Gastrocnemius medialis (tissue), 4 donors: Measurements from ENCODE around the gene PIP4K2A. TPM values are rescaled to one million over a fixed set of nuclear protein-coding genes. Genes with fewer than 3 reads are reported as not detected.

Source experiments
- ATAC-seq, 2 donors: fragments of 150-250 bp; one replicate each; pipeline ENCODE4 v1.9.1; 2016
- DNase-seq, 2 donors: peaks; one replicate each; pipeline ENCODE4 v3.0.0-alpha.2; 2019
- H3K27ac ChIP-seq, 4 donors: fragments of 200-600 bp; sonication (generic); 1 replicate in 1 of 4; 2 replicates in 3 of 4; pipeline ENCODE4 v1.5.1; 2016 to 2018; ENCODE audit warnings: mild to moderate bottlenecking in 2 of 4, moderate library complexity in 1 of 4
- H3K27me3 ChIP-seq, 3 donors: fragments of 200-600 bp; sonication (generic) in 2 of 3; 1 replicate in 1 of 3; 2 replicates in 2 of 3; pipeline versions ENCODE4 v1.5.1 to v1.6.0; 2016 to 2019; ENCODE audit warnings: mild to moderate bottlenecking in 1 of 3, moderate library complexity in 1 of 3
- H3K36me3 ChIP-seq, 2 donors: fragments of 200-600 bp; sonication (generic) in 1 of 2; one replicate each; pipeline ENCODE4 v1.5.1; 2017 to 2018
- H3K4me1 ChIP-seq, 2 donors: fragments of 200-600 bp; sonication (generic) in 1 of 2; one replicate each; pipeline ENCODE4 v1.5.1; 2016 to 2017; ENCODE audit warnings: mild to moderate bottlenecking in 2 of 2
- H3K4me3 ChIP-seq, 4 donors: fragments of 200-600 bp; sonication (generic) in 3 of 4; 1 replicate in 1 of 4; 2 replicates in 3 of 4; pipeline ENCODE4 v1.5.1; 2016 to 2019; ENCODE audit warnings: mild to moderate bottlenecking in 2 of 4
- H3K9me3 ChIP-seq, 3 donors: fragments of 200-600 bp; sonication (generic) in 2 of 3; 1 replicate in 1 of 3; 2 replicates in 2 of 3; pipeline ENCODE4 v1.5.1; 2016 to 2019
- CTCF ChIP-seq, 5 experiments: fragments of 450-650 bp in 3 of 5; fragments of 200-600 bp in 2 of 5; sonication (generic) in 2 of 5; IDR thresholded peaks in 4 of 5; conservative IDR thresholded peaks in 1 of 5; 1 replicate in 4 of 5; 2 replicates in 1 of 5; pipeline ENCODE4 v1.5.1; 2016 to 2019; ENCODE audit warnings: antibody characterized with exemption in 5 of 5, mild to moderate bottlenecking in 3 of 5, moderate library complexity in 3 of 5
- POLR2A ChIP-seq, 2 donors: fragments of 450-650 bp; IDR thresholded peaks; one replicate each; pipeline ENCODE4 v1.6.1; 2017; ENCODE audit warnings: antibody characterized with exemption in 2 of 2, mild to moderate bottlenecking in 2 of 2, moderate library complexity in 2 of 2
- in situ Hi-C, 4 donors: fragments of 200-750 bp; cut with MboI; loops; one replicate each; pipeline versions ENCODE4 v1.15.0 to v1.8.0; 2017; ENCODE audit warnings: low sequenced_read_pairs in 4 of 4
- intact Hi-C: fragments of 100-400 bp; cut with DNase I; formaldehyde crosslinking; loops from one replicate; pipeline ENCODE4 v1.15.1; 2023; ENCODE audit warnings: low total_unique reads
- total RNA-seq, 4 donors: library from RNA; depleted of rRNA; stranded (reverse); fragments of >200 nt; gene quantifications; one replicate each; pipeline versions ENCODE4 v1.1.0 to v1.2.3, GENCODE V29; 2016

The PIP4K2A gene
- total RNA-seq, 4 donors from 2014 or later, result 3.9 to 7.5 (median 4.7) TPM

GRCh38 chr10:22539579-22540298 lies 174.6 kb downstream of the PIP4K2A start:
- H3K9me3 ChIP-seq, result no peaks in the 10 kb centered on the region

GRCh38 chr10:22537810-22538209 lies 176.6 kb downstream of the PIP4K2A start:
- H3K36me3 ChIP-seq, result peaks cover 0 to 4% of the 10 kb centered on the region in 2 donors

More at GRCh38 chr10:22539579-22540298, 174.6 kb downstream of the PIP4K2A start:
- Histone ChIP-seq H3K36me3 (peaks cover 0 to 4% of the 10 kb centered on the region in 2 donors), H3K4me3 (no peak overlapping the region), H3K27me3 (no peaks in the 10 kb centered on the region), H3K4me1 (no peaks in the 10 kb centered on the region), H3K27ac (no peak overlapping the region)
- intact Hi-C loops (no loop called here), in situ Hi-C loops (no loop called here)
- TF ChIP-seq POLR2A (IDR thresholded peaks at IDR 0.05) (no peak), CTCF (IDR thresholded peaks at IDR 0.05 in 4 of 5, conservative IDR thresholded peaks at IDR 0.05 in 1 of 5) (no peak)
- ATAC-seq (no peak), DNase-seq (no peak)

GRCh38 chr10:22536620-22537019 lies 177.8 kb downstream of the PIP4K2A start:
- H3K36me3 ChIP-seq, result peaks cover 0 to 4% of the 10 kb centered on the region in 2 donors
- ATAC-seq (no peak), DNase-seq (no peak)
- in situ Hi-C loops (no loop called here), intact Hi-C loops (no loop called here)
- no peaks in the 10 kb centered on the region for H3K27me3 ChIP-seq
- no peak overlapping the region for H3K27ac ChIP-seq
- H3K4me3 ChIP-seq, result no peak overlapping the region
- H3K9me3 ChIP-seq, result no peaks in the 10 kb centered on the region
- no peak for TF ChIP-seq POLR2A (IDR thresholded peaks at IDR 0.05)
- no peak for TF ChIP-seq CTCF (IDR thresholded peaks at IDR 0.05 in 4 of 5, conservative IDR thresholded peaks at IDR 0.05 in 1 of 5)
- no peaks in the 10 kb centered on the region for H3K4me1 ChIP-seq

More at GRCh38 chr10:22537810-22538209, 176.6 kb downstream of the PIP4K2A start:
- in situ Hi-C loops (no loop called here), intact Hi-C loops (no loop called here)
- ATAC-seq (peak; percentile 69 to 71), DNase-seq (peak in 1 of 2 donors; percentile 21)
- H3K27ac ChIP-seq, result peak overlapping the region in 1 of 4 donors; percentile 21
- no peaks in the 10 kb centered on the region for H3K27me3 ChIP-seq
- no peaks in the 10 kb centered on the region for H3K4me1 ChIP-seq
- no peak for TF ChIP-seq POLR2A (IDR thresholded peaks at IDR 0.05)
- TF ChIP-seq CTCF (IDR thresholded peaks at IDR 0.05 in 4 of 5, conservative IDR thresholded peaks at IDR 0.05 in 1 of 5), result no peak
- no peak overlapping the region for H3K4me3 ChIP-seq
- no peaks in the 10 kb centered on the region for H3K9me3 ChIP-seq

- no peak for DNase-seq
- no peaks in the 10 kb centered on the region for H3K9me3 ChIP-seq
- H3K4me1 ChIP-seq, result no peaks in the 10 kb centered on the region
- H3K27me3 ChIP-seq, result no peaks in the 10 kb centered on the region
- no peak overlapping the region for H3K27ac ChIP-seq
- in situ Hi-C loops (no loop called here), intact Hi-C loops (no loop called here)
- no peak for TF ChIP-seq CTCF (IDR thresholded peaks at IDR 0.05 in 4 of 5, conservative IDR thresholded peaks at IDR 0.05 in 1 of 5)
- TF ChIP-seq POLR2A (IDR thresholded peaks at IDR 0.05), result no peak
- ATAC-seq, result no peak
- no peak overlapping the region for H3K4me3 ChIP-seq
- no peaks in the 10 kb centered on the region for H3K36me3 ChIP-seq
These were observed 179.4 kb downstream of the PIP4K2A start for GRCh38 chr10:22534849-22535604.
